AG20443 (cell line): ENCODE data around the gene CREB3L2.
"Not testable (repeated sequence)": the region's sequence is repeated elsewhere in the genome, so short reads cannot be mapped to it uniquely, and the experiment has no call there.

Source experiments
- DNase-seq: peaks from one replicate; pipeline ENCODE4 v3.0.0; 2012; ENCODE audit warnings: low spot score, mixed read lengths

Gene CREB3L2

DNA sequence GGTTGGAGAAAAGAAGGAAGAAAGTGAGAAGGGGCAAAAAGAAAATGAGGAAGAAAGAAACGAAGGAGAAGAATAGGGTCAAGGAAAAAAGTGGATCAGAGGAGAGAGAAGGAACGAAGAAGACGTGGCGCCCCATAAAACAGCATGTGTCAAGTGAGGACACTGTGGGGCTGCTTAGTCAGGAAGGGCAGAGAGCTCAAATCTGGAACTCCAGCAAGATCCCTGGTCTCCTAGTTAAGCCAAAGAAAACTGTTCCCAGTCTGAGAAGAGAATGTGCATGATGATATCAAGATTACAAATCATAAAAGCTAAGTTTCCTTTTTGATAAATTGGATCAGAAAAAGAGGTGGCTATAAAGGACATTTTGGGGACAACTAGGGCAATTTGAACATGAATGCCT, 33.0 kb downstream of the CREB3L2 start:
- DNase-seq: peak; percentile 58

DNA sequence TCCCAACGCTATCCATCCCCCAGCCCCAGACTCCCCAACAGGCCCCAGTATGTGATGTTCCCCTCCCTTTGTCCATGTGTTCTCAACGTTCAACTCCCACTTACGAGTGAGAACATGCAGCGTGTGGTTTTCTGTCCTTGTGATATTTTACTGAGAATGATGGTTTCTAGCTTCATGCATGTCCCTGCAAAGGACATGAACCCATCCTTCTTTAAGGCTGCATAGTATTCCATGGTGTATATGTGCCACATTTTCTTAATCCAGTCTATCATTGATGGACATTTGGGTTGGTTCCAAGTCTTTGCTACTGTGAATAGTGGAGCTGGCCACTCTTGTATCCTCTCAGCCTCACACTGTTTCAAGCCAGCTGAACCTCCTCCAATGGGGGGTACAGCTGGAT, 33.5 kb downstream of the CREB3L2 start:
- not testable (repeated sequence) for DNase-seq

DNA sequence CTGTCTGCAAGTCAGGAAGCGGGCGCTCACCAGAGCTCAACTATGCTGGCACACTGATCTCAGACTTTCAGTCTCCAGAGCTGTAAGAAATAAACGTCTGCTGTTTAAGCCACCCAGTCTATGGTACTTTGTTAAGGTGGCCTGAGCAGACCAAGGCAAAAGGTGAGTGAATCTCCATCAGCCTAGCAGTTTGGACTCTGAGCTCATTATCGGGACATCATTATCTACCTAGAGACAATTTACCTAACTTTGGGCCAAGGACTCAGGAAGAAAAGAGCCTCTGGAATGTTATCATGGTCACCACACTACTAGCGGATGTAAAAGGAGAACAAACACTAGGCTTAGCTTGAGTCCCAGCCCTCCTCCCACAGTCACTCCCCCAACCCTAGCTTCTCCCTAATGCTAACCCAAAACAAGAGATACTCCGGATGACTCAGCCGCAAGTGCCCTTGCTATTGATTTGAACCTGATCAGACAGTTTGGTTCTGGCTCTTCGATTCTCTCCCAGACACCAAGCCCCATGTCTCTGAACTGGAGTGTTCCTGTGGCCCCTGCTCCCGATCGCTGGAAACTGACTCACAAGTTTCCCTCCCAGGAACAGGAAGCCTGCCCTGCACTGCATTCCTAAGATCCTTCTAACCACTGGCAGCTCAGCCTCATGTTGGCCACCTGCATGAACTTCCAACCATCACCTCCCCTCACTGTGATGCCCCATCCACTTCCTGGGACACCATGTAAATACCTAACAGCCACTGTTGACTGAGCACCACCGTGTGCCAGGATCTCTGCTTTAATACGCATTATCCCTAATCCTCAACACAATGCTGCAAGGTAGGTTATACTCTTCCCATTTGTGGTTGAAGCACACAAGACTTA, 34.5 kb downstream of the CREB3L2 start:
- DNase-seq: peak; percentile 45

DNA sequence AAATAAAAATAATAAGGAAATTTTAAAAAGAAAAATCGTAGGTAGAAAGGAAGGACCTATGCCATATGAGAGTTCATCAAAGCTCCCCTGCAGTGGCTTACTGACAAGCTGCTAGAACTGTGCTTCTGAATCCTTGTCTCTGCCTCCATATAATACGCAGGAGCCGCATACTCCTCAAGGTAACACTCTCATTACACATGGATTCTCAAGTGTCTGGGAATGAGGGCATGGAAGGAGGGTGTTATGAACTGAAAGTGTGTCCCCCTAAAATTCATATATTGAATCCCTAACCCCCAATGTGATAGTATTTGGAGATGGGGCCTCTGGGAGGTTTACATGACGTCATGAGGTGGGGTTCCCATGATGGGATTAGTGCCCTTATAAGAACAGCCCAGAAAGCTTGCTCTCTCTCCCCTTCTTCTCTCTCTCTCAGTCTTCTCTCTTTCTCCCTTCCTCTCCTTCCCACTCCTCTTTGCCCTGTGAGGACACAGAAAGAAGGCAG, 35.2 kb downstream of the CREB3L2 start:
- no peak for DNase-seq

DNA sequence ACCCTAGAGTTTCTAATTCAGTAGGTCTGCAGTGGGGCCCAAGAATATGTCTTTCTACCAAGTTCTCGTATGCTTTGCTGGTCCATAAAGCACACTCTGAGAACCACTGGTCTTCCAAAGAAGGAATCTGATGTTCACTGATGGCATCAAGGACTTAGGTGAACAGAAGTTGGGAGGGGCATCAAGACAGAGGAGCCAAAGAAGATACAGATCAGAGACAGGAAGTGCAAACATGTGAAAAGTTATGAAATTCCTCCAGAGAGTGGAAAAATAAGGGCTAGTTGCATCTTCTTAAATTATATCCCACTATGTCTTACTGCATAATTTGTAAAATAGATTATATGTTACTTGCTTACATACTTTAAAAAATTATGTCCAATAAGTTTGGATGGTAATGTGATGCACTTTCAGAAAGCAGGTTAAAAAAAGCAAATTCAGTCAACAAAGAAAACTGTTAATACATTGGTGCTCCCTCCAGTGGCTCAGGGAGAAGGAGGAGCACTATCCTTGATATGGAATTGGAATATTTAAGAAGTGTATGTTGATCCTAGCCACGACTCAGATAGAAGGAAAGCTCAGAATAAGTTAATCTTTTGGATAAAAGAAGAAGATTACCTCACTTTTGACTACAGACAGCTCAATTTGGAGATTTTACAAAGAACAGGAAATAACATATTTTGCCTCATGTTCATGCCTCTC, 35.8 kb downstream of the CREB3L2 start:
- no peak for DNase-seq

DNA sequence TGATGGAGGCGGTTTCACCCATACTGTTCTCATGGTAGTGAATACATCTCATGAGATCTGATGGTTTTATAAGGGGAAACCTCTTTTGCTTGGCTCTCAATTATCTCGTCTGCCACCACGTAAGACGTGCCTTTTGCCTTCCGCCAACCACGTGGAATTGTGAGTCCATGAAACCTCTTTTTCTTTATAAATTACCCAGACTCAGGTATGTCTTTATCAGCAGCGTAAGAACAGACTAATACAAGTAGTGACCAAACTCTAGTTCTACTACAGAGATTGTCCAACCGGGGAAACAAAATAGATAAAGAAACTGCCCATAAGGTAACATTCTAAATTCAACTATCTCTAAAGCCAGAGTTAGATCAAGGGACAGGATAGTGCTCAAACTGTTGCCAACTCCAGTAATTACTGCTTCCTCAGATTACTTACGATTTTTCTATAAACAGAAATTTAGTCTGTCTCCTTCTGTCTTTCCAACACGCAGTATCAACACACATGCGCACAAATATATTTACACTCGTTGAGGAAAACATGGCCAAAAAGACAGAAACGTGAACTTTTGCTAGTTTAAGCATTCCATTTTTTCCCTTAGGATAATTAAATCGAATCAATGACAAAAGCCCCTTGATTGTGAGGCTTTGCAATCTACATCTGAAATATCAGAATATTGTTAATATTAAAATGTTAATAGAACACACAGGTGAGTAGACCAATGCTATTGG, 36.9 kb downstream of the CREB3L2 start:
- DNase-seq: no peak

DNA sequence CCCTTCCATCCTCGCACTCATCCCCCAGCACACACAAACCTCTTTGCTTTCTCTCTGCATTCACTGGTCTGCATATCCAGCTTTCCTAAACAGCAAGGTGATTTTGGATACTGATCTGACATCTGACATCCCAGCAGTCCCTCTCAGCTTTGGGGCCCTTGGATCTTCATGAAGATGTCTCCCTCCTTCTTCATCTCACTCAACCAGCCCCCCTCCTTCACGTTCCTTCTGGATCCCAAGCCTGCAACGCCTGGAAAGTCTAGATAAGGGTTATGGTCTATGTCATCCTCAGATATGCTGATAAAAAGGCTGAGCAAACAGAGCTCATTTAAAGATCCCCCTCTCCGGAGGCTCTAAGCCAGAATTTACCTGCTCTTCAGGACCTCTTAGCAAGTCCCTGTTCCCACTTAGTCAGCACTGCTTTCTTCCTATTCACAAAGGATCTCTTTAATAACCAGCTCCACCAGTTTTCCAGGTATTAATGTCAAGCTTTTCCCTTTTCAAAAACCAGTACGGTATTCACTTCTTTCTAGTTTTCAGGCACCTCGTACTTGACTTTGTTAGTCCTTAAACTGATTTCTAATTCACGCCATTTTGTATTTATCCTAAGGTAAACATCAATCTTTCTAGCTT, 38.9 kb downstream of the CREB3L2 start:
- DNase-seq: no peak

DNA sequence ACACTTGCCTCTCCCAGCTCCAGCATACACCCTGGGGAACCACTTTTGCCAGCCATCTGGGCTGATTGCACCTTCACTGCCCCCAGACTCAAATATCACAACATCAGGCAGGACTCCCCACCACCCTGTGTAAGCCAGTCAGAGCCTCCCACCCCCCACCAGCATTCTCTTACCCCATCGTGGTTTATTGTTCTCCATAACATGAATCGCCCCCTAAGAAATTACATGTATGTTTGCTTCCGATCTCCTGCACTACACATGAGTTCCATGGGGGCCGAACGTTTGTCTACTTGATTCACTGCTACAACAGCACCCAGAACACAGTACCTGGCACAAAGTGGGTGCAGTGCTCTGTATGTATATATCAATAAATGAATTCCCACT, 39.4 kb downstream of the CREB3L2 start:
- DNase-seq: no peak

DNA sequence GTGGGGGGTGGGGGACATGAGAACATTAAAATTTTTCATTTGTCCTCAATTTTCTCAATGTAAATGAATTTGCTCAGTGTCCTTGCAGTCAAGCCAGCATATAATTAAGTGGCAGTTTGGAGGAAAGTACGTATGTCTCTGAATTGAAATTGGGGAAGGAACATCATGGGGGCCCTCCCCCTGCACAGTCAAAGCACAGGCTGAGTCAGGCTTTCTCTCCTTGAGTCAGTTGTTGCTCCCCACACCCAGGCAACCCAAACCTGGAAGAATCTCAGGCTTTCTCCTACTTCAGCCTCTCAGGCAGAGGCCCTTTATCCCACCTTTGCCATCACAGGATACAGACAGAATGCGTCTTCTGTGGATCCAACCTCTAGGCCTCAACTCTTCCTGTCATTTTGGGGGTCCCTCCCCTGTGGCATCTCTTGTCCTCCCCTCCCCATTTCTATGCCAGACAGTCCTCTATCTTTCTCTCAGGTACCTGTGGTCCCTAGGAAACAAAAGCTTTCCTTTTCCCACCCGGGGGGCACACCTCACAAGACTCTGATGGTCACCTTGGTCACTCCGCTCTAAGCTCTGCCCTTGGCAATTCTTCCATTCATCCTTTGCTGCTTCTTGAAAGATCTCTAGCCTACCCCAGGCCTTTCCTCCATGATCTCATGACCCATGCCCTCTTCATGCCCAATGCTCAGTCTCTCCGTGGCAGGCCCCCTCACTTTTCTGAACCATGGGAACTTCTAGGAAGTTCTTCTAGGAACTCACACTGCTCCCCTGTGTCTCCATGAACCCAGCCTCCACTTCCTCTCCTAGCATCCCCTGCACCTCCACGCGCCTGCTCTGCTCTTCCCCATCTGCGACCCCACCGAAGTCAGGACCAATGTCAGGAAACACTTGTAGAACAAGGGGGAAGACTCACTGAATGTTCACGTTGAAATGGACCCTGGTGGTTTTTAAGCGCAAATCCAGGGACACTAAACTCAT, 40.4 kb downstream of the CREB3L2 start:
- DNase-seq: peak; percentile 59

DNA sequence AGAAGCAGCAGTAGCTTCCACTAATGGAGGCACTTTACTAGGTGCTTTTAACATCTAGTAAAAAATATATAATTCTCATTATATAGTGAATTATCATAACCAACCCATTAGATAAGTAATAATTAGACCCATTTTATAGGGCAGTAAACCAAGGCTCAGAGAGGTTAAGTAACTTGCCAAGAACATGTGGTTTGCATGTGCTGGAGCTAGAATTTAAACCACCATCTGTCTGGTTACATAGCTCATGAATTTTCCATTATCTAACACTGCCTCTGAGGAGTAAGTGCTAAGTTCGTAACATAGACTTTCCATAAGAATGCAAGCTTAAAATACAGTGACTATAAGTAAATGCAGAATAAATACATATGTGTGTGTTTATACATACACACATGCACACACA, 41.9 kb downstream of the CREB3L2 start:
- DNase-seq: no peak

DNA sequence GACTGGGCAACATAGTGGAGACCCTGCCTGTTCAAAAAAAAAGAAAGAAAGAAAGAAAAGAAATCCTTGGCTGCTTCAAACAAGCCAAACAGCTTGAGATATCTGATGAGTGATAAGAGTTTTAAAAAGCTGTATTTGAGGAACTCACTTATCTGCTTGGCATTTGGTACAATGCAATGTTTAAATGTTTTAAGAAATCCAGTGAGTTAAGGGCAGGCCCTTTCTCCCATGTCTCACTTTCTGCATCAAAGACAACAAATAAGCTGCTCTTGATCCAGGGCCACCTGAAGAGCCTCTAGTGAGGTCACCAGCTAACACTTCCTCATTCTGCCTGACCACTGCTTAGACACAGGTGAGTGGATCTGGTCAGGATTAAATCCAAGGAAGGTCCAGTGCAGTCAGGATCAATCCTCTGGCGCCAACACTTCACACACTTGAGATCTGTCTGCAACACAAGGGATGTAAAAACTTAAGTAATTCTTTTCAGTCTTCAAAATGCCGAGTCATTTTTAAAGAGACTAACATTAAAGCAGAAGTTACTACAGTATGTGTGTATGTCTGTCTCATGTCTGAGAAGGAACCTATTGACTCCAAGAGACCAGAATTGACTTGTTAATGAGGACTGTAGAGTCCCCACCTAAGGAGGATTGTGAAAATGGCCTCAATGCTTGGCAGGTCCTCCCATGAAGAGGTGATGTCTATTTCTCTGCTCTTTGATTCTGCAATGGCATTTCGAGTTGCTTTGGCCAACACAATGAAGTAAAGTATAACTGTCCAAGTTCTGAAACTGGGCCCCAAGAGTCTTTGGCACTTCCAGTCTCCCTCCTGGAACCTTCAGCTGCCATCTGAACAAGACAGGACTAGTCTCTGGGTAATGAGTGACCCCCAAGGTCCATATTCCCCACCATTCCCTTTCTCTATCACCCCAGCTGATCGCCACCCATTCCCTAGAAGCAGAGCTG, 43.1 kb downstream of the CREB3L2 start:
- no peak for DNase-seq

DNA sequence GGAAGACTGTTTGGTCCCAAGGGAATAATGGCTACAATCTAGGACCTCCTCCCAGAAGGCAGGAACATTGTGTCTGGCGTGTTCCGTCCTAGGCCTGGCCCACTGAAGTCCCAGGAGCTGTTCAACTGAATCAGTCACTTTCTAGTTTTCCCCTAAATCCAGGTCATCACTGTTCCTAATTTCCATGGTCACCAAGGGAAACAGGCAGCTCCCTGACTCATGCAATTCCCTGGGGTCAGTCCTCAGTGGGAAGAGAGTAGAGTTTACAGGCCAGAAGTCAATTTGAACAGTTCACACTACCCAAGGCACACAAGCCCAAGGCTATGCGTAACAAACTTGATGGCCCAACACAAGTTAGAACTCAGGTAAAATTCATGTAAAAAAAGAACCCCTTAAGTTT, 44.0 kb downstream of the CREB3L2 start:
- peak; percentile 54 for DNase-seq

DNA sequence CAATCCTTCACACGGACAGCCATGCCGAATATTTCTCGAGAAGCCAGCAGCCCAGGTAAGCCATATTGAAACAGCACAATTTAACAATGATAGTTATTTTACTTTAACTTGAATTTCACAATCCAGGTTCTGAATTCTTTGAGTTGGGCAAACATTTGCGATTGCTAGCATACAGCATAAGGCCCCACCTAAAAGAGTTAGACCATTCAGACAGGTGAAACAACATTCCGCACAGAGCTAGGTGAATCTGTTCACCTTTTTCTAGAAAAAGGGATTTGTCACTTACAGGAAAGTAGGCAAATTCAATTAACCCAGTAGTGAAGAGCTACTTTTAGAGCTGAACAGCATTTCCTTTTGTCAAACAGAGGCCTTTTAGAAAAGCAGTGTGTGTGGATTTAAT, 45.3 kb downstream of the CREB3L2 start:
- no peak for DNase-seq

DNA sequence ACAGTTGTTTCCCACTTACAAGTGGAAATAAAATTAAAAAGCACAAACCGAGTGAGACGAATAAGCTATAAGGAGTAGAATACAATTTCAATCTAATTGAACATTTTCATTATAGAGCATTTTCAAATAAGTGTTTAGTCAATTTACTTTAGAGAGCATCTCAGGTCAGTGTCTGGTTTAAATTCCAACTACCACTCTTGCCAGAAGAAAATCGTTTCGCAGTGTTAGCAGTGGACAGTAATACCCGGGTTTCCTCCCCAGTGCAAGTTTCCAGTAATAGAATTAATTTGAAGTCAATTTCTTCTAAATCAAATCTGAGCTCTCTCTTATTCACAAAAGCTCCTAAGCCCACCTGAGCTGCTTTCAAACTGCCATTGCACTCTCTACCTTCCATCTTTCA, 45.7 kb downstream of the CREB3L2 start:
- DNase-seq: no peak

DNA sequence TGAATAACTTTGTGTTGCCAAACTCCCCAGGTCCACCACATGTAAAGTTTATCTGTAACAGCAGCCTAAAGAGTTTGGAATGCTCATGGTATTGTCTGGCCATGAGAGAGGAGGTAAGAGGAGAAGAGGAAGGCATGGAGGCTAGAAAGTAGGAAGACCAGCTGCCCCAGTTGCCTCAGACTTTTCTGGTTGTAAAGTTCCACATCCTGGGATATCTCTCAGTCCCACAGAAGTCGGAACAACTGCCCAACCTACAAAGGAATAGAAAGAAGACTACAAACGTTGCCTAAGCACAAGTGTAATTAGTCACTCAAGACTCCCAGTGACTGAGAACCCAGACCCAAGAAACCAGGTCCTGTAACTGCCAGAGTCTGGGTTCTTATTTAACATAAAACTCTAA, 47.3 kb downstream of the CREB3L2 start:
- DNase-seq: no peak

DNA sequence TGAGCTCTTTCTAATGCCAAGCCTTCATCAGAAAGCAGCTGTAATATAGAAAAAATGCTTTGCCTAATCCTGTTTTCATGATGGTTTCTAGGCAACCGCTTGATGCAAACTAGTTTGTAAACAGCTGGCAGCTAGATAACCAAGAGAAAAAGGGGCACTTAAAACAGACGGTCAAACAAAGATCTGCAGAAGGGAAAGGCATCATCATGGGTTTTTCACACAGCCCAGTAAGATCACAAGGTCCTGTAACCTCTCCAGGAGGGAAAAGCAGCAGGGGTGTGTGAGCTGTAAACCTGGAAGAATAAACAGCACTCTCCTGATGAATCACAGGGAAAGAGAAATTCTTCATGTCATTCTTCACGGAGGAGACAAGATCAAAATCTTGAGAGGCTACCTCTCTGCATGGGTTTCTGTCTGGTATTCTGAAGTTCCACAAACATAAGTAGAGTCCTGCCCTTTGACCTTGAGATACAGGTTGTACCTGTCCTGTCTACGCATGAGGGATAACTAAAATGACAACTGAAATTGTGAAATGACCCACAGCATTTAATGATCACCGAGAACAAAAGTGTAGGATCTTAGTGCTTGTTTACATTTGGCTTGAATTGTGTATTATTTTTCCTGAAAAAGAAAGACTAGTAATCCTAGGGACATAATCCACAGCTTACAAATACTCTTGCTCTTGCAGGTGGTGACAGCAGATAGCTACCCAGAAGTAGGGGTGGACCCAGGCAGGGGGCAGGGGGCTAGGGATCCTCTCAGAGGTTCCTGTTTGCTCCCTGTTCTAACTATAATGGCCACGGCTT, 48.0 kb downstream of the CREB3L2 start:
- DNase-seq: peak; percentile 59

DNA sequence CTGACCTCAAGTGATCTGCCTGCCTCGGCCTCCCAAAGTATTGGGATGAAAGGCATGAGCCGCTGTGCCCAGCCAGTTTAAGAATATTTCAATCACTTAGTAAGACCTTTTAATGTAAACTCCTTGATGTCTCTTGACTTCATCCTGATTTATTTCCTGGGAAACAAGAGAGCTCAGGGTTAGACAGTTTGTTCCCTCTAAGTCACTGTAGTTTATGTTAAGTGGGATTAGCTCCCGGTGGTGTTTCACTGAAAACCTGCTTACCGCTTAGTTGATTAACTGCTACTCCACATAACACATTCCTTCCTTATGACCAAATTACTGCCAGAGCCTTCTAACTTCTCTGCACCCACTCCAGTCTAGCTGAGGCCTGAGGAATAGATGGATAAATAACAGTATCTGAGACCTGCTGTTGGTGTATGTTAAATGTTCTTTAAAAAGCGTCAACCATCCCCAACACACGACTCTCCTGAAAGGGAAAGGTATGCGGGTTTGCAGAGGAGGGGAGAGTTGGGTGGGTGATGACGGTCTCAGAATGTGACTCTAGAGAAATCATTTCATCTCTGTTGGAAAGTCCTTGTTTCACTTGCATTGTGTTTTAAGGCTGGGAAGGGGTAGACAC, 48.7 kb downstream of the CREB3L2 start:
- peak; percentile 50 for DNase-seq

DNA sequence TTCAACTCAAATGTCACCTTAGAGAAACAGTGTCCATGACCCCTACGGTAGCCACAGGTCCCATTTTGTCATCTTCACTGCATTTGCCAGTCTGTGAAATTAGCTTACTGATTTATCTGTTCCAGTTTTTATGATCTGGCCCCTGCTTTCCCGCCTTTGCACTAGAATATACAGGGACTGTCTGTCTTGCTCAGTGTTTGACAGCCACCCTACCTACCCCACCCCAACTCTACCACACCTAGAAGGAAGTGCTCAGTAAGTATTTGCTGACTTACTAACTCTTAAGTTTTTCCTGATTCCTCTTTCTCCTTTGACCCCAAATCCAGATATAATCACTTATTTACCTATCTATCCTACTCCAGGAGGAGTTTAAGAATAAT, 49.5 kb downstream of the CREB3L2 start:
- no peak for DNase-seq
